HFFc6 (cell line): ENCODE measurements around the gene COIL. TPM values are rescaled to one million over a fixed set of nuclear protein-coding genes. Genes with fewer than 3 reads are reported as not detected.

Experiments used
- DNase-seq: peaks from one replicate; pipeline ENCODE4 v3.0.0-alpha.2; 2018
- H3K27ac Mint-ChIP-seq: 2 replicates; pipeline ENCODE4 v1.8.0; 2020; ENCODE audit warnings: mild to moderate bottlenecking, mixed read lengths
- H3K27me3 Mint-ChIP-seq: 2 replicates; pipeline ENCODE4 v1.8.0; 2021; ENCODE audit warnings: mild to moderate bottlenecking, moderate library complexity, mixed read lengths; ENCODE audit not compliant: insufficient read depth
- H3K36me3 Mint-ChIP-seq: 2 replicates; pipeline ENCODE4 v1.8.0; 2021; ENCODE audit warnings: low read depth, mixed read lengths
- H3K4me1 Mint-ChIP-seq: 2 replicates; pipeline ENCODE4 v1.8.0; 2020; ENCODE audit warnings: low read depth, mixed read lengths
- H3K4me3 Mint-ChIP-seq: 2 replicates; pipeline ENCODE4 v1.8.0; 2020; ENCODE audit warnings: mild to moderate bottlenecking, moderate library complexity, mixed read lengths
- H3K9me3 Mint-ChIP-seq: 2 replicates; pipeline ENCODE4 v1.8.0; 2020; ENCODE audit warnings: mild to moderate bottlenecking, mixed read lengths
- total RNA-seq, 6 experiments: library from RNA; stranded (reverse); fragmentation: NEBNext Ultra II Directional; extraction: Animal tissue kit (Norgen Biotek cat#: 25700); gene quantifications; 2 replicates in 1 of 6; 3 replicates in 5 of 6; pipeline ENCODE4 v1.2.3, GENCODE V29; 2021
- TF ChIP-seq, protein P1 (sequence below): fragments of 200-600 bp; sonication (generic); IDR thresholded peaks from 2 replicates; pipeline ENCODE4 v1.5.0; 2021; ENCODE audit warnings: antibody characterized with exemption, mild to moderate bottlenecking

Gene COIL
- total RNA-seq, 6 experiments from 2014 or later = 13.6 to 16.4 (median 16.2) TPM

- peaks cover 15% of the 10 kb centered on the region for H3K4me1 Mint-ChIP-seq
- no peaks in the 10 kb centered on the region; the same call in none of the 2 replicates for H3K27me3 Mint-ChIP-seq
- peak overlapping the region; percentile 75 for H3K27ac Mint-ChIP-seq
- H3K9me3 Mint-ChIP-seq = no peaks in the 10 kb centered on the region
- H3K4me3 Mint-ChIP-seq = no peak overlapping the region
- TF ChIP-seq, protein P1, sequence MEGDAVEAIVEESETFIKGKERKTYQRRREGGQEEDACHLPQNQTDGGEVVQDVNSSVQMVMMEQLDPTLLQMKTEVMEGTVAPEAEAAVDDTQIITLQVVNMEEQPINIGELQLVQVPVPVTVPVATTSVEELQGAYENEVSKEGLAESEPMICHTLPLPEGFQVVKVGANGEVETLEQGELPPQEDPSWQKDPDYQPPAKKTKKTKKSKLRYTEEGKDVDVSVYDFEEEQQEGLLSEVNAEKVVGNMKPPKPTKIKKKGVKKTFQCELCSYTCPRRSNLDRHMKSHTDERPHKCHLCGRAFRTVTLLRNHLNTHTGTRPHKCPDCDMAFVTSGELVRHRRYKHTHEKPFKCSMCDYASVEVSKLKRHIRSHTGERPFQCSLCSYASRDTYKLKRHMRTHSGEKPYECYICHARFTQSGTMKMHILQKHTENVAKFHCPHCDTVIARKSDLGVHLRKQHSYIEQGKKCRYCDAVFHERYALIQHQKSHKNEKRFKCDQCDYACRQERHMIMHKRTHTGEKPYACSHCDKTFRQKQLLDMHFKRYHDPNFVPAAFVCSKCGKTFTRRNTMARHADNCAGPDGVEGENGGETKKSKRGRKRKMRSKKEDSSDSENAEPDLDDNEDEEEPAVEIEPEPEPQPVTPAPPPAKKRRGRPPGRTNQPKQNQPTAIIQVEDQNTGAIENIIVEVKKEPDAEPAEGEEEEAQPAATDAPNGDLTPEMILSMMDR = no peak
- peak; percentile 72 for DNase-seq
- H3K36me3 Mint-ChIP-seq = peaks cover 76% of the 10 kb centered on the region
Measured at GRCh38 chr17:56902348-56902747, 58.5 kb downstream of the COIL start.

DNA sequence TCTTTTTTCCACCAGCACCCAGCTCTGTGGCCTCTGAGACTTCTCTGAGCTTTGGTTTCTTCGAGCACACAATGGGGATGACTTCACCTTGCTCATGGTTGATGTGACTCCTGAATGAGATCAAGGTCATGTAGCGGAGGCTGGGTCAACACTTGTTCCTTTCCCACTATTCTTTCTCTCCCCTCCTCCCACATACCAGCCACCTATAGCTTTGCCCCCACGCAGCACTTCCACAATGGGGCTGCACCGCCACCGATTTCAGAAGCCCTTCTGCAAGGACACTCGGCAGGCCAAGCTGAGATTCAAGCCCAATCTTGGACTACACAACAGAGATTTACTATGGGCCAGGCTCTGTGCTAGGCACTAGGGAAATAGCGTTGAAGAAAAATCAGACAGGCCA lies 61.4 kb downstream of the COIL start:
- no peak for DNase-seq
- Mint-ChIP-seq H3K4me1 (peaks cover 23% of the 10 kb centered on the region), H3K27ac (no peak overlapping the region), H3K27me3 (no peaks in the 10 kb centered on the region; the same call in none of the 2 replicates), H3K36me3 (peaks cover 63% of the 10 kb centered on the region), H3K9me3 (no peaks in the 10 kb centered on the region), H3K4me3 (no peak overlapping the region)
- TF ChIP-seq, protein P1 = no peak

DNA sequence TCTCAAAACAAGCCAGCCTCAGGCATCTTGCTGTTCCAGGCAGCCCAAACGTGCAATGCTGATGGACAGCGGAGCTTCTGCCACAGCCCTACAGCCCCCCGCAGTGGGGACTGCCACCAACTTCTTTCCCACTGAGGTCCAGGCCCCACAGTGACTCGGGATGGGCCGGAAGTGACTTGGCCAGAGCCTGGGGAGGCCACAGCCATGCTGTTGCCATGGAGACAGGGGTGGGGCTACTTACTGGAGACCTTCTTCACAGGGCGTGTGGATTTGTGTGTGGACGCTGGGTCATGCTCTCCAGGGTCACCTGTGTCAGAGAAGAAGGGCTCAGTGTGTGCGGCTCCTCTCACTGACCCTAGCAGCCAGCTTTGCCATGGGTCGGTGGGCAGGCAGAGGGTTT lies 62.0 kb downstream of the COIL start:
- Mint-ChIP-seq H3K36me3 (peaks cover 60% of the 10 kb centered on the region), H3K9me3 (no peaks in the 10 kb centered on the region), H3K4me1 (peaks cover 23% of the 10 kb centered on the region), H3K27me3 (no peaks in the 10 kb centered on the region; the same call in none of the 2 replicates), H3K4me3 (no peak overlapping the region), H3K27ac (no peak overlapping the region)
- TF ChIP-seq, protein P1 = no peak
- no peak for DNase-seq

DNA sequence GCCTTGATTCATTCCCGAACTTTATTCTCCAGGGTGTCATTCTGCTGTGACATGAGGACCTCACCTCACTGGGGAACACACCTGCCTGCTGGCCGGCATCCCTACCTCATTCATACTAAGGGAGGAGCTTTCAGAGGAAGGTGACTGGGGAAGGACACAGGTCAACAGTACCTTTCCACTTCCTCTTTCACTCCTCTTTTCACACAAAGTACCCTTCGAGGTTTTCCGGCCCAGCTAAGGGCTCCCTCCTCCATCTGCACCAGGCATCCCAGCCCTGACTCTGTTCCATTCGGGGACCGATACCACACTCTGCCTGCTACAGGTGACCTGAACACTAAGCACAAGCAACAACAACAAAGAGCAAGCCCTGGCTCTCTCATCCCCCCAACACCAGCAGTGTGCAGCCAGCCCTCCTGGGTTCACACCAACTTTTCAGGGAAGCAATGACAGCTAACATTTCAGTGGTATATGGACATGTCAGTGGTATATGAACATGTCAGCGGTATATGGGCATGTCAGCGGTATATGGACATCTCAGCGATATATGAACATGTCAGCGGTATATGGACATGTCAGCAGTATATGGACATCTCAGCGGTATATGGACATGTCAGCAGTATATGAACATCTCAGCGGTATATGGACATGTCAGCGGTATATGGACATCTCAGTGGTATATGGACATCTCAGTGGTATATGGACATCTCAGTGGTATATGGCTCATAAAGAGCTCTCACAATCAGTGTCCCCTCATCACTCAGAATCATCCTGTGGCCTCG lies 63.0 kb downstream of the COIL start:
- peaks cover 59% of the 10 kb centered on the region for H3K36me3 Mint-ChIP-seq
- no peaks in the 10 kb centered on the region; the same call in none of the 2 replicates for H3K27me3 Mint-ChIP-seq
- H3K27ac Mint-ChIP-seq = no peak overlapping the region
- TF ChIP-seq, protein P1 = no peak
- H3K4me1 Mint-ChIP-seq = peaks cover 22% of the 10 kb centered on the region
- no peaks in the 10 kb centered on the region for H3K9me3 Mint-ChIP-seq
- no peak overlapping the region for H3K4me3 Mint-ChIP-seq
- no peak for DNase-seq

DNA sequence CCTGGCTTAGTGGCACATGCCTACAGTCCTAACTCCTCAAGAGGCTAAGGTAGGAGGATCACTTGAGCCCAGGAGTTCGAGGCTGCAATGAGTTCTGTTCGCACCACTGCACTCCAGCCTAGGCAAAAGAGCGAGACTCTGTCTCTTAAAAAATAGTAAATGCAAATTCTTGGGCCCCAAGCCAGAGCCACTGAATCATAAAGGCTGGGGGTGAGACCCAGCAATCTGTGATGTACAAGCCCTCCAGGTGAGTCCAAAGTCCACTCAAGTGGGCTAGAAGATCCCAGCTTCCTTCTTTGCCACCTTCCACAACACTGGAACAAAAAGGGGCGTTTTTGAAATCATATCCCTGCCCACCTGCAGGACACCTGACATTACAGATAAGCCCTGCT lies 63.9 kb downstream of the COIL start:
- Mint-ChIP-seq H3K4me3 (no peak overlapping the region), H3K27me3 (no peaks in the 10 kb centered on the region; the same call in none of the 2 replicates), H3K9me3 (no peaks in the 10 kb centered on the region), H3K27ac (no peak overlapping the region), H3K36me3 (peaks cover 59% of the 10 kb centered on the region), H3K4me1 (peaks cover 13% of the 10 kb centered on the region)
- DNase-seq = no peak
- TF ChIP-seq, protein P1 = no peak
